ENCODE data around the gene SUPT20HL1. TPM values are rescaled to one million over a fixed set of nuclear protein-coding genes. Genes with fewer than 3 reads are reported as not detected.

The SUPT20HL1 gene
- total and polyA plus RNA-seq, 2 experiments from 2014 or later: 0.61 TPM; not detected in 1

DNA sequence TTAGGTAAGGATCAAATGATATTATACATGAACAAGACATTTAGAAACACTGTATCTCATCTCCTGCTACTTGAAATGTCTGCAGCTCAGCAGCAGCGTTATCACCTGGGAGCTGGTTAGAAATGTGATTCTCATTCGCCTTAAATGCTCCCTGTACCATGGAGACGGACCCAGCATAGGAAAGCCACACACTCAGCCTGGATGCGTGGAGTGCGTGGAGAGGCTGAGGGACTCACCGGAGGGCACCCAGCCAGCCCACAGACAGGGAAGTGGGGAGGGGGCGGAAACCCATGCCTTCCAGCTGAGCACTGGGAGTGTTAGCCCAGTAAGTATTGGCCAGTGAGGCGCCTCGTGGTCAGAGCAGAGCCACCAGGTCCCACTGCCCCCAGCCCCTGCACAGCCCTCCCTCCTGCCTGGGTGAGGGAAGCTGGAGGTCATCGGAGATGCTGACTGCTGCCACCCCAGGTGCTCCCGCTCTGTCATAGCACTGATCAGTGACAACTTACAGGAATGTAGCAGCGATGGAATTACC is 15.2 kb downstream of the SUPT20HL1 start:
- no peak overlapping the region for H3K27ac ChIP-seq
- peaks cover 14% of the 10 kb centered on the region for H3K27me3 ChIP-seq
- H3K36me3 ChIP-seq: no peaks in the 10 kb centered on the region
- no peak overlapping the region for H3K4me3 ChIP-seq
- no peaks in the 10 kb centered on the region for H3K4me1 ChIP-seq (ENCODE audit: low read depth)
- DNase-seq (ENCODE audit: low read depth in 1 of 2, low spot score in 1 of 2): no peak
- no peaks in the 10 kb centered on the region for H3K9me3 ChIP-seq (ENCODE audit: low read depth)
- TF ChIP-seq, protein P1, sequence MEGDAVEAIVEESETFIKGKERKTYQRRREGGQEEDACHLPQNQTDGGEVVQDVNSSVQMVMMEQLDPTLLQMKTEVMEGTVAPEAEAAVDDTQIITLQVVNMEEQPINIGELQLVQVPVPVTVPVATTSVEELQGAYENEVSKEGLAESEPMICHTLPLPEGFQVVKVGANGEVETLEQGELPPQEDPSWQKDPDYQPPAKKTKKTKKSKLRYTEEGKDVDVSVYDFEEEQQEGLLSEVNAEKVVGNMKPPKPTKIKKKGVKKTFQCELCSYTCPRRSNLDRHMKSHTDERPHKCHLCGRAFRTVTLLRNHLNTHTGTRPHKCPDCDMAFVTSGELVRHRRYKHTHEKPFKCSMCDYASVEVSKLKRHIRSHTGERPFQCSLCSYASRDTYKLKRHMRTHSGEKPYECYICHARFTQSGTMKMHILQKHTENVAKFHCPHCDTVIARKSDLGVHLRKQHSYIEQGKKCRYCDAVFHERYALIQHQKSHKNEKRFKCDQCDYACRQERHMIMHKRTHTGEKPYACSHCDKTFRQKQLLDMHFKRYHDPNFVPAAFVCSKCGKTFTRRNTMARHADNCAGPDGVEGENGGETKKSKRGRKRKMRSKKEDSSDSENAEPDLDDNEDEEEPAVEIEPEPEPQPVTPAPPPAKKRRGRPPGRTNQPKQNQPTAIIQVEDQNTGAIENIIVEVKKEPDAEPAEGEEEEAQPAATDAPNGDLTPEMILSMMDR (IDR thresholded peaks at IDR 0.05; ENCODE audit: low read depth, low read length): no peak

DNA sequence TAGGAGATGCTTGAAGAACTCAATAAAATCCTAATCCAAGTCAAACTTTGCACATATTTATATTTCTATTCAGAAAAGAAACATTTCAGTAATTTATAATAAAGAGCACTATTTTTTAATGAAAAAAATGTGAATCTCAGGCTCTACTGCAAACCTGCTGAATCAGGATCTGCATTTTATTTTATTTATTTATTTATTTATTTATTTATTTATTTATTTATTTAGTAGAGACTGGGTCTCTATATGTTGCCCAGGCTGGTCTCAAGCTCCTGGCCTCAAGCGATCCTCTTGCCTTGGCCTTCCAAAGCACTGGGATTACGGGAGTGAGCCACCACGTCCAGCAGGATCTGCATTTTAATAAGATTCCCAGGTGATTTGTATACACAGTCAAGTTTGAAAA is 16.0 kb downstream of the SUPT20HL1 start:
- H3K36me3 ChIP-seq: no peaks in the 10 kb centered on the region
- no peaks in the 10 kb centered on the region for H3K4me1 ChIP-seq (ENCODE audit: low read depth)
- H3K27me3 ChIP-seq: peaks cover 7% of the 10 kb centered on the region
- TF ChIP-seq, protein P1 (IDR thresholded peaks at IDR 0.05; ENCODE audit: low read depth, low read length): no peak
- DNase-seq (ENCODE audit: low read depth in 1 of 2, low spot score in 1 of 2): no peak
- H3K27ac ChIP-seq: no peak overlapping the region
- no peak overlapping the region for H3K4me3 ChIP-seq
- no peaks in the 10 kb centered on the region for H3K9me3 ChIP-seq (ENCODE audit: low read depth)

DNA sequence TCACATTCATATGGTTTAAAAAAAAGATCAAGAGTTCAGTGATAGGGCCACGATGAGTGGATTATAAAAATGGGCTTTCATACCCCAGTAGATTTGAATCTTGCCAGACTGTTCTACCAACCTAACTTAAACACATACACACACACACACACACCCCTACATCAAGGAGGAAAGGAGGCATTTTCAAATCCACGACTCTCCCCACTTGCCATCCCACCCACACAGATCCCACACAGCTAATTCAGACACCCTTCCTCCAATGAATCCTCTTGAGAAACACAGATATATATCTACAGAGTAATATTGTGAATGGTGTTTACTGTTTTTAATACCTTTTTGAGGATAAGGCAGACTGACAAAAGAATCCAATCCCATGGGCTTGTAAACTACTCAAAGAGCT is 16.8 kb downstream of the SUPT20HL1 start:
- H3K4me3 ChIP-seq: no peak overlapping the region
- DNase-seq (ENCODE audit: low read depth in 1 of 2, low spot score in 1 of 2): no peak
- H3K27me3 ChIP-seq: no peaks in the 10 kb centered on the region
- TF ChIP-seq, protein P1 (IDR thresholded peaks at IDR 0.05; ENCODE audit: low read depth, low read length): no peak
- H3K4me1 ChIP-seq (ENCODE audit: low read depth): no peaks in the 10 kb centered on the region
- no peak overlapping the region for H3K27ac ChIP-seq
- no peaks in the 10 kb centered on the region for H3K36me3 ChIP-seq
- H3K9me3 ChIP-seq (ENCODE audit: low read depth): no peaks in the 10 kb centered on the region

DNA sequence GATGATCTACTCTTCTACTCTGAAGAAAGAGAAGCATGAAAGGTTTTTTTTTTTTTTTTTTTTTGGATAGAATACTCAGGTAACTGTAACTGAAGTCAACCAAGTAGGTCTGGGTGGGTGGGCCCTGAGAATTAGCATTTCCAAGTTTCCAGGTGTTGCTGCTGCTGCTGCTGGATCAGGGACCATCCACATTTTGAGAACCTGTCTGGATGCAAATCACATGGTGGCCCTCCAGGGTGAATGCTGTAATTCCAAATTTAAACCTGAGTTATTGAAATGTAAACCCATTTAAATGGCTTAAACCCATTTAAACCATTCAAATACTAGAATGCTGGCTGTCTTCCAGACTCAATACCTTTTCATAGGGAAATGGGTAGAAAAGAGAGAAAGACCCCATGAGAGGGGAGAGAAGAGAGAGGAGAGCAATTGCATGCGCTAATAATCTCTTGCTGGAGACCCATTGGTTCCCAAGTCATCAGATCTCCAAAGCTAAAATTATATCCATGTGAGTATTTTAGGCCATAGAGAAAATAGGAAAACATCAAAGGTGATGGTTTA is 17.6 kb downstream of the SUPT20HL1 start:
- no peak for DNase-seq (ENCODE audit: low read depth in 1 of 2, low spot score in 1 of 2)

GRCh38 chrX:24378706-24379105 is 18.3 kb downstream of the SUPT20HL1 start:
- H3K27ac ChIP-seq: no peak overlapping the region
- H3K4me3 ChIP-seq: no peak overlapping the region
- DNase-seq (ENCODE audit: low read depth in 1 of 2, low spot score in 1 of 2): no peak
- no peaks in the 10 kb centered on the region for H3K27me3 ChIP-seq
- no peaks in the 10 kb centered on the region for H3K4me1 ChIP-seq (ENCODE audit: low read depth)
- H3K36me3 ChIP-seq: no peaks in the 10 kb centered on the region
- TF ChIP-seq, protein P1 (IDR thresholded peaks at IDR 0.05; ENCODE audit: low read depth, low read length): no peak
- no peaks in the 10 kb centered on the region for H3K9me3 ChIP-seq (ENCODE audit: low read depth)

More for the DNA sequence above, 17.6 kb downstream of the SUPT20HL1 start:
- Histone ChIP-seq H3K4me3 (no peak overlapping the region), H3K27me3 (no peaks in the 10 kb centered on the region), H3K9me3 (ENCODE audit: low read depth) (no peaks in the 10 kb centered on the region), H3K27ac (no peak overlapping the region), H3K36me3 (no peaks in the 10 kb centered on the region), H3K4me1 (ENCODE audit: low read depth) (no peaks in the 10 kb centered on the region)
- TF ChIP-seq, protein P1 (IDR thresholded peaks at IDR 0.05; ENCODE audit: low read depth, low read length): no peak
